DMS 273 treated with DMSO at 0.1 percent for 48 hours (cell line): Measurements from ENCODE around the gene SLC2A9.
"Not testable (repeated sequence)": the region's sequence is repeated elsewhere in the genome, so short reads cannot be mapped to it uniquely, and the experiment has no call there.

Experiments used
- DNase-seq: peaks from one replicate; lab custom pipeline; 2025; lab: John Stamatoyannopoulos, UW

Gene SLC2A9

GRCh38 chr4:9926586-9926985 lies 94.7 kb downstream of the SLC2A9 start:
- no peak for DNase-seq

GRCh38 chr4:9925750-9926439 lies 95.4 kb downstream of the SLC2A9 start:
- no peak for DNase-seq

DNA sequence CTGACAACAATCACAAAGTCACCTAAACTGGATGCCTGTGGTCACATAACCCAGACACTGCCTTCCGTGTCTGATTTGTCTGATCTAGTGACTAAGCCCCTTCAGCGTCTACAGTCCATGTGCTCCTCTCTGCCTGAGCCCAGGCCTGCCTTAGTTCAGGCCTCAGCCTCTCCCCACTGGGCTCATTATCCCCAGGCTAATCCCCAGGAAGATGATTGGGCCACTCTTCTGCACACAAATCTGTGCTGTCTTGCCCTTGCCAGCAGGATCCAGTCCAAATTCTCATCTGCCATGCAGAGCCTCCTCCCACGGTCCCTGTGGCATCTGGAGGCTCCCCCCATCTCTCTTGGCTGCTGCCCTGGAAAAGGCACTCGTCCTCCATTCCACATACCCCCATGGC lies 96.5 kb downstream of the SLC2A9 start:
- DNase-seq: peak; percentile 82

- DNase-seq: no peak
Measured at GRCh38 chr4:9923195-9923812, 98.0 kb downstream of the SLC2A9 start.

GRCh38 chr4:9921326-9921725 lies 100.0 kb downstream of the SLC2A9 start:
- DNase-seq: no peak

DNA sequence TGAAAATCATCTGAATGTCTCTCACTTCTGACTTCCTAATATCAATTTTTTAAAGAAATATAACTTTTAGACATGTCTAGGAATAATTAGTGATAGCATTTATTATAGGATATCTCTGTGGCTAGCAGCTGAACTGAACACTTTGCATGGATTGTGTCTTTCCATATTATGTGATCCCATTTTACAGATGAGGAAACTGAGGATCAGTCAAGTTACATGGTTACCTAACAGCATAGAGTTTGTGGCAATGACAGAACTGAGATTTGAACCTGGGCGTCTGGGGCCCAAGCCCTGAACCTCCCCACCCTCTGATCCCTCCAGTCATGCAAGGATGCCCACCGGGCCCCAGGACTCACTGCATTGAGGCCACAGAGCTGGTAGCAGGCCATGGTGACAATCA lies 101.3 kb downstream of the SLC2A9 start:
- DNase-seq: no peak

DNA sequence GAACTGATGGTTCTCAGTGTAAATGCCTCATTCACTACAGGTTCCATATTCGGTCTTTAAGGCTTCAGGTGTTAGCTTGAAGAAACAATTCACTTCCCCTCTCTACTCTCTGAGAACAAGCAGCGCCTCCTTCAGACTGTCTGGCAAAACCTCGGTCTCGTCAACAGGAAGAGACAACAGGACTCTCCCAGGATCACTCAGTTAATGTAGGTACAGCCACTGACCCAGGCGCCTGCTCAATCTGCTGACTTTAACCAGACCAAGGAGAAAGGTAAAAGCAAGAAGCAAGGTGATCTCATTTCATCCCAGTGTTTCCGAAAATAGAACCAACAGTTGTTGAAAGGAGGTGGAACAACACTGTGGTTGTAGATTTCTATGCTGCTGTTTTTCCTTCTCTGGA lies 102.2 kb downstream of the SLC2A9 start:
- no peak for DNase-seq

- no peak for DNase-seq
Measured at GRCh38 chr4:9918484-9918883, 102.8 kb downstream of the SLC2A9 start.

DNA sequence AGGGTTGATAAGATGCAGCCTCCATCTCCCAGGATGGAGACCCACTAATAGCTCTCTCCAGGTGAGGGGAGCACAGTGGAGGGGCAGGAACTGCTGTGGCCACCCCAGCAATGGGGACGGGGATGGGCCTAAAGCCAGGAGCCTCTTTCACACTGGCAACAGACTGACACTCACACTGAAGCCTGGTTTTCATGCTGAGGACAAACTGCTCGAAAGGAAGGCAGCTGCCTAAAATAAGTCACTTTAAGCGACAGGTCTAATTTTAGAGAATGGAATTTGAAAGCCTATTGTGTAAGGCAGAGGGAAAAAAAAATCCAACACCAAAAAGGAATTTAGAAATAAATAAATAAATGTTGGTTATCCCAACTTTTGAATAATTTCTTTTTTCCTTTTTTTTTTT lies 104.4 kb downstream of the SLC2A9 start:
- DNase-seq: no peak

DNA sequence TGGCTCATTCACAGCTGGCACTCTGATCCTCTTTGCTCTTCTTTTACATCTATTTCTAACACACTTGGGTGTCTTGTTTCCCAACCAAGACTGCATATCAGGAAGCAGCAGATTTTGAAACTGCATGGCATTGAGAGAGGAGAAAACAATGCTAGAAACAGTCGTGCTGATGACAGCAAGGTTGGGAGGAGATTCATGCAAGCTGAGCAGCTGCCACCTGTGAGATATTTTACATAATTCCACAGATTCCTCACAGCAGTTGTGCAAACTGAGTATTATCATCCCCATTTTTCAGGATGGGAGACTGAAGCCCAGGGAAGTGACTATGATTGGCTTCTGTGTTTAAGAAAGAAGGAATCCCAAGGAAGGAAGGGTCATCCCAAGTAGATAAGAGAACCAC lies 105.0 kb downstream of the SLC2A9 start:
- DNase-seq: no peak

- DNase-seq: no peak
Measured at GRCh38 chr4:9913846-9914245, 107.5 kb downstream of the SLC2A9 start.

- DNase-seq: no peak
Measured at GRCh38 chr4:9906996-9907395, 114.3 kb downstream of the SLC2A9 start.

GRCh38 chr4:9904976-9905587 lies 116.2 kb downstream of the SLC2A9 start:
- no peak for DNase-seq

DNA sequence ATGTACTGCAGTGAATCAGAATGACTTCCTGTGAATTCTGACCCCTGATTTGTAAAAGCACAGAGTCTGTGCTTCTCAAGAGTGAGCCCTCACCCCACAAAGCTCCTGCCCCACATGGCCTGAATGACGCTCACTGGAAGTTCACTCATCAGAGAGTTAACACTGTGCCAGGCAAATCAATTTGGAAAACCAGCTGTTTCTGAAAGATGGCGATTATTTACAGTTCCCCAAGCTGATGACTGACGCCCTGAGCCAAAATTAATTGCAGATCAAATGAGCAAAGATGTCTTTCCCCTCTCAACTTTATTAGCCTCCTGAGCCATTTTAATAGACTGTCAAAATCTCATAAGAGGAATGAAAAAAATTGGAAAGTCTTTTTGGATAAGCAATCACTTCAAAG lies 118.0 kb downstream of the SLC2A9 start:
- no peak for DNase-seq

DNA sequence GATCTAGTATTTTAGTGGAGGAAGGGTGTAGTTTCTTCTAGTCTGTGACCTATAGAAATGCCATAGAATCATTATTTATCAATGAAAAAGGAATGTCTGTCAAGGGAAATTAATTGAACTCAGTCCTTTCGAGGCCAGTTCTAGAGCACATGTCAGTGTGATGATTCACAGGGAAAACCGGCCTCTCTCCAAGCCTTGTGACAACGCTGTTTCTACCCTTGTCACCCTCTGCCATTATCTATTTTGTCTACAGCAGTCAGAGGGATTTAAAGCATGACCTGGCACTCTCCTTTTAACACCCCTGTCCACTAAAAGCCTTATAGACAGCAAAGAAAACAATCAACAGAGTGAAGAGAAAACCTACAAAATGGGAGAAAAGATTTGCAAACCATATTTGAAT lies 120.0 kb downstream of the SLC2A9 start:
- DNase-seq: no peak

GRCh38 chr4:9900633-9901032 lies 120.7 kb downstream of the SLC2A9 start:
- DNase-seq: not testable (repeated sequence)

DNA sequence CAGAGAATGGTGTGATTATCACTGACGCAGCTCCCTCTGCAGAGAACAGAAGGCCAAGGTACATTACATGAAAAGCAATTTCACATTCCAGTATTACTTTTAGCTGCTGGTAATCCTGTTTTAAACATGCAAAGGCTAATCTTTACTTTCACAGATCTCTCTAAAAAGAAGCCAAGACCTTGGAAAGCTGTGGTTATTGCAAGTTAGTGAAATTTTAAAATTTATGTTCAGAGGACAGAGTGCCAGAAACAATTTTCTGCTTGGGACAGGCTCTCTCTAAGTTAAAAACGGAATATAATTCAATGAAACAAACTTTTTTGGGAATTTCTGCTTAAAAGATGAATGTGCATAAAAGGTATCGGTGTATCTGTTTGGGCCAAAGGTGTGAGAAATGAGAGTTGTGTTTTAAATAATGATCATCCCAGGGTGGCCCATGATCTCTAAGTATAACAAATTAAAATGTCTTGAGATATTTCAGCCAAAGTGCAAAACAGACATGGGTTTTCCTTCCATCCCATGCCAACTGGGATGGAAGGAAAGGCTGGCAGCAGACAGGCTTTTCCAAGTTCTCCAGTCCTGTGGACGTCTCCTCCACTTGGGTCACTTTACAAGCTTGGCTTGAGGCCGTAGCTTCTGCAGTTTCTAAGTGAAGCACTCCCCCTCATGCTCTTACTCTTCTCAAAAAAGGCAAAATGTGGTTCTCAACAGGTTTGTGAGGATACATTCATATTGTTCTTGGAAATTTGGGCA lies 121.8 kb downstream of the SLC2A9 start:
- DNase-seq: no peak

DNA sequence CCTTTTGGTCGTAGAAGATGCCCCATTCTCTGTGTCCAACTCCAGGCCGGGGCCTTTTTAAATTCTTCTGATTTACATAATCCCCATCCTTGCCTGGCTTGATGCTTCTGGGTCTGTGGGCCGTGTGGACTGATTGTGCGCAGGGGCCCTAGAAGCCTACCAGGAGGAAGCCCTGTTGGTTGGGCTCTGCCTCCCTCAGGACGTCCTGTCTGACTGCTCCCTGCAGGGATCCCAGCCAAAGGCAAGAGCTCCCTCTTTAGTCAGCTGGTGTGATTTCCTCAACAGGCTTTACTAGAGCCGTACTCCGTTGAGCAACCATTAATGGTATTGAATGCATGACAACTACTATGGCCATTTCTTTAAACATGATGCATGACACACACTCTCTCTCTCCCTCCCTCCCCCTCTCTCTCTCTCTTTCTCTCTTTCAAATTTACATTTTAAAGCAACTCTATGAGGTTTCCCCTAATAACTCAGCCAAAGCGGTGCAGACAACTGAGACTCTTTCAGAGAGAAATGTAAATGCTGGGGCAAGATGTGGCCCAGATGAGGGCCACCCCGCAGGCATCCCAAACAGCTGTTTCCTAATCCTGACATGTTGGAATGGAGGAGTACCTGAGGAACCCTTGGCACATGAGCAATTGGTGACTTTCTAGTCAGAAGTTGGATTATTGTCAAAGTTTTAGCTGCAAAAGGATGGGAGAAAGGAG lies 122.5 kb downstream of the SLC2A9 start:
- no peak for DNase-seq

DNA sequence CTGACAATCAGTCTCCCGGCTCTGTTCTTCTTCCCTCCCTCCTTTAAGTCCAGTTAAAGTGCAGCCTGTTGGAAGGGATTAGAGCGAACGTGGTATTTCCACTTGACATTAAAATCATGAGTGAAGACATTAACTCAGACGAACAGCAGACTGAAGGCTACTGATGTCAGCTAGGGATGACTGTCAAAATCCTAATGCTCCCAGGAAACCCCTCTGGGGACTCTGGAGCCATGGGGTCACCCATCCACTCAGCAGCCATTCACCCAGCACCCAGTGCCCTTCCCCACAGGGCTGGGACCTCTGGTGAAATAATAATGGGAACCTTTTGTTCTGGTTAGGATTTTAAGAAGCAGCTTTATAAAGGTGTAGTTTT lies 126.0 kb downstream of the SLC2A9 start:
- DNase-seq: no peak

DNA sequence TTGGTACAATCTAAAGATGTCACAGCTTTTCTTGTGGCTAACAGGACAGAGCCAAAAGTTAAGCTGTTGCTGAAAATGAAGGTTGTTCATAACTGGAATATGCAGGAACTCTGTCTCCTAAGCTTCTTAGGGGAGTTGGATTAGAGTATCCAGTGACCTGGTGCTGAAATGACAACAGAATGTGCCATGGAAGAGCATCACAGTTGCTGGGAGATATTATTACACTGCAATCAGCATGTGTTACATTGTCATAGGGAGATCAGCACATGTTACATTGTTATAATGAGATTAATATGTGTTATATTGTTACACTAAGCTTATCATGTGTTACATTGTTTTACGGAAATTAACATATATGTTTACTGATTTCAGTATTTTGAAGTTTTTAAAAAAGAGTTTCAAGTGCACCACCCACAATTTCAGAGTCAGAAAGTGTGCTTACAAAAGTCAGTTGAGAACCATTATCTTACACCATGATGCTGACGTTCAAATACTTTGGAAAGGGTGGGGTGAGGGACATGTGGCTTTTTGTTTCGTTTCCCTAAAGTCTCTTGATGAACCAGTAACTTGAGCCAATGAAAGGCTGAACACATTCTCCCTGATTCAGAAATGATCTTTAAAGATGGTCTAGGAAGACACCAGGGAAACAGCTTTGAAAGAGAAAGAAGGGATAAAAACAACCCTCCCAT lies 126.5 kb downstream of the SLC2A9 start:
- DNase-seq: no peak

DNA sequence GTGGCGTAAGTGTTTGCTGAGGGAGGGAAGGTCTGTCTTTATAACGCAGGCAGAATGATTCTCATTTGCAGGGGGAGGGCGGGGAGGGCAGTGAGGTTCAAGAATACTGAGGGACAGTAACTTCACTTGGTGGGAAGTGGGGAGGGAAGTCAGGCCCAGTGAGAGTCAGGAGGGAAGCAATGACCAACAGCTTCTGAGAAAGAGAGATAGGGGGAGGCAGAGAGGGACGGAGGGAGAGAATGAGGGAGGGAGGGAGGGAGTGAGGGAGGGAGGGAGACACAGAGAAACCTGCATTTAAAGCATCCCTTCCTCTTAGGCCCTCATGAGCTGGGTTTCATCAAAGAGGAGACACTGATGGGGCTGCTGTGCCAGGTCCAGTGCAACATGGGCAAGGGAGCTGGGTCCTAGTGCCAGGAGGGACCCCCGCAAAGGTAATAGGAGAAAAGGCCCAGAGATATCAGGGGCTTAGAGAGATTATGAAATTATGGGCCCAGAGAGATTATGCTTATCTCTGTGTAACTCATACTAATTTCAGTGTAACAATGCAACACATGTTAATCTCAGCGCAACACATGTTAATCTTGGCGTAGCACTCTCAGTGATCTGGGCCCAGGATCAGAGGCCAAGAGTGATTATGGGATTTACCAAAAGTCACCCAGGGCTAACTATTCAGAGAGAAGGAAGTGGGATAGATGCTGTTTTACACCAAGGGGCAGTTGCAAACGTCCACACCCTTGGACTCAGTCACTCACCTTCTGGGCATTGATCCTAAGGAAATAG lies 127.8 kb downstream of the SLC2A9 start:
- DNase-seq: no peak
